Spleen (tissue), 7 donors: ENCODE data around the gene PLEKHN1.
"Not testable (repeated sequence)": the region's sequence is repeated elsewhere in the genome, so short reads cannot be mapped to it uniquely, and the experiment has no call there.

ENCODE experiments used
- CTCF ChIP-seq, 11 experiments: fragments of 200-600 bp in 7 of 11; fragments of 450-650 bp in 4 of 11; sonication (generic) in 4 of 11; IDR thresholded peaks in 8 of 11; conservative IDR thresholded peaks in 3 of 11; 1 replicate in 7 of 11; 2 replicates in 4 of 11; pipeline versions ENCODE4 v1.4.0 to v1.8.0; 2016 to 2021; ENCODE audit warnings: antibody characterized with exemption in 11 of 11, inconsistent platforms in 4 of 11, mild to moderate bottlenecking in 1 of 11
- POLR2A ChIP-seq, 3 donors: fragments of 450-650 bp; IDR thresholded peaks; one replicate each; pipeline ENCODE4 v1.5.1; 2017; ENCODE audit warnings: antibody characterized with exemption in 3 of 3, mild to moderate bottlenecking in 1 of 3
- POLR2AphosphoS5 ChIP-seq, 3 donors: sonication (generic); formaldehyde crosslinking; IDR thresholded peaks; one replicate each; pipeline ENCODE4 v1.5.1; 2017; ENCODE audit warnings: antibody characterized with exemption in 3 of 3
- donor health status: DM: no; HTN: no; CAD: no; lungs with moderate emphysema.
- donor health status: DM: no; HTN: no; CAD: no.
- donor health status: DM: no; HTN: no; CAD: no.

GRCh38 chr1:946811-947210 lies 19.5 kb upstream of the PLEKHN1 start:
- not testable (repeated sequence) for TF ChIP-seq CTCF (IDR thresholded peaks at IDR 0.05 in 8 of 11, conservative IDR thresholded peaks at IDR 0.05 in 3 of 11); POLR2A (IDR thresholded peaks at IDR 0.05); POLR2AphosphoS5 (IDR thresholded peaks at IDR 0.05)
